IMR-90 (cell line): ENCODE results near the gene TBC1D32.
A peak's percentile ranks its signal among the peaks of the same experiment; 100 is the strongest.

Experiments used
- BHLHE40 ChIP-seq: fragments of 150-350 bp; IDR thresholded peaks from 2 replicates; pipeline ENCODE4 v1.6.1; 2016; ENCODE audit warnings: mild to moderate bottlenecking, low read depth, low read length
- CEBPB ChIP-seq: IDR thresholded peaks from 2 replicates; pipeline ENCODE4 v1.6.1; 2012; ENCODE audit warnings: low read depth, low read length, improper control_type of control experiment
- CTCF ChIP-seq: conservative IDR thresholded peaks from 2 replicates; pipeline ENCODE4 v1.5.1; 2012; ENCODE audit warnings: mild to moderate bottlenecking, low read depth, low read length, improper control_type of control experiment
- MAFK ChIP-seq: IDR thresholded peaks from 2 replicates; pipeline ENCODE4 v1.6.1; 2012; ENCODE audit warnings: low read depth, low read length, improper control_type of control experiment
- MXI1 ChIP-seq: IDR thresholded peaks from 2 replicates; pipeline ENCODE4 v1.6.1; 2012; ENCODE audit warnings: low read depth, mild to moderate bottlenecking, low read length, moderate library complexity, borderline replicate concordance
- POLR2A ChIP-seq: IDR thresholded peaks from 2 replicates; pipeline ENCODE4 v1.6.1; 2012; ENCODE audit warnings: mild to moderate bottlenecking, low read depth, low read length
- RAD21 ChIP-seq: IDR thresholded peaks from 2 replicates; pipeline ENCODE4 v1.6.1; 2012; ENCODE audit warnings: low read length, improper control_type of control experiment
- RCOR1 ChIP-seq: IDR thresholded peaks from 2 replicates; pipeline ENCODE4 v1.6.1; 2012; ENCODE audit warnings: mild to moderate bottlenecking, low read length, improper control_type of control experiment; ENCODE audit not compliant: insufficient replicate concordance
- TF ChIP-seq, protein P1 (sequence below): fragments of 150-350 bp; IDR thresholded peaks from 2 replicates; pipeline ENCODE4 v1.6.1; 2017; ENCODE audit warnings: mild to moderate bottlenecking, antibody characterized with exemption, low read length, low read depth

DNA sequence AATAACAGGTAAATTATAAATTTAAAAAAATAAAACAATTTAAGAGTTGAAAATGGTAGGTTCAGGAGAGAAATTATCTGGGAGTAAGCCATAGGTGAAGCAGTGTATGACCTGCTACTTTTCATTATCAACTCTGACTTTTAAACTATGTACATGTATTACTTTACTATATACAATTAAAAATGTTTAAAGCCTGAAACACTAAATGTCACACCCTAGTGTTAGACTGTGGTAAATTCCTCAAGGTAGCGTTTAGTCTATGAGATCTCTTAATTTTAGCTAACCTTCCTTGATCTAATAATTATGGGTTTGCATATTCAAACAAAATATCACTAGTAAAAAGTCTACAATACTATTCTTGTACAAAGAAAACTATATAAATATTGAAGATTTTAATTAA lies 22.3 kb upstream of the TBC1D32 start:
- TF ChIP-seq CTCF = peak; percentile 17; the same call in 1 of the 2 replicates
- no peak for TF ChIP-seq MXI1
- no peak for TF ChIP-seq POLR2A
- no peak for TF ChIP-seq RAD21
- TF ChIP-seq, protein P1, sequence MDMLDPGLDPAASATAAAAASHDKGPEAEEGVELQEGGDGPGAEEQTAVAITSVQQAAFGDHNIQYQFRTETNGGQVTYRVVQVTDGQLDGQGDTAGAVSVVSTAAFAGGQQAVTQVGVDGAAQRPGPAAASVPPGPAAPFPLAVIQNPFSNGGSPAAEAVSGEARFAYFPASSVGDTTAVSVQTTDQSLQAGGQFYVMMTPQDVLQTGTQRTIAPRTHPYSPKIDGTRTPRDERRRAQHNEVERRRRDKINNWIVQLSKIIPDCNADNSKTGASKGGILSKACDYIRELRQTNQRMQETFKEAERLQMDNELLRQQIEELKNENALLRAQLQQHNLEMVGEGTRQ = no peak
- no peak for TF ChIP-seq BHLHE40
- no peak for TF ChIP-seq CEBPB
- no peak for TF ChIP-seq RCOR1
- TF ChIP-seq MAFK = no peak
